ENCODE data around the gene FSTL4.

FSTL4 gene

GRCh38 chr5:133475986-133476385 lies 136.4 kb downstream of the FSTL4 start:
- no peak for DNase-seq (ENCODE audit: low read depth)

GRCh38 chr5:133474851-133475590 lies 137.3 kb downstream of the FSTL4 start:
- no peak for DNase-seq (ENCODE audit: low read depth)

- no peak for DNase-seq (ENCODE audit: low read depth)
Measured at GRCh38 chr5:133473291-133473690, 139.1 kb downstream of the FSTL4 start.

- no peak for DNase-seq (ENCODE audit: low read depth)
Measured at GRCh38 chr5:133472829-133473228, 139.5 kb downstream of the FSTL4 start.

- DNase-seq (ENCODE audit: low read depth), result no peak
Measured at GRCh38 chr5:133471699-133472098, 140.6 kb downstream of the FSTL4 start.

- no peak for DNase-seq (ENCODE audit: low read depth)
Measured at GRCh38 chr5:133470841-133471240, 141.5 kb downstream of the FSTL4 start.

- no peak for DNase-seq (ENCODE audit: low read depth)
Measured at GRCh38 chr5:133469846-133470245, 142.5 kb downstream of the FSTL4 start.

GRCh38 chr5:133469252-133469651 lies 143.1 kb downstream of the FSTL4 start:
- DNase-seq (ENCODE audit: low read depth), result no peak

- DNase-seq (ENCODE audit: low read depth), result no peak
Measured at GRCh38 chr5:133468596-133468995, 143.7 kb downstream of the FSTL4 start.

GRCh38 chr5:133467826-133468463 lies 144.4 kb downstream of the FSTL4 start:
- DNase-seq (ENCODE audit: low read depth), result no peak

GRCh38 chr5:133467335-133467779 lies 145.0 kb downstream of the FSTL4 start:
- DNase-seq (ENCODE audit: low read depth), result no peak

- DNase-seq (ENCODE audit: low read depth), result no peak
Measured at GRCh38 chr5:133466556-133467334, 145.6 kb downstream of the FSTL4 start.

- no peak for DNase-seq (ENCODE audit: low read depth)
Measured at GRCh38 chr5:133464013-133464412, 148.3 kb downstream of the FSTL4 start.

GRCh38 chr5:133461796-133462516 lies 150.4 kb downstream of the FSTL4 start:
- no peak for DNase-seq (ENCODE audit: low read depth)

GRCh38 chr5:133460172-133460758 lies 152.1 kb downstream of the FSTL4 start:
- no peak for DNase-seq (ENCODE audit: low read depth)

- DNase-seq (ENCODE audit: low read depth), result no peak
Measured at GRCh38 chr5:133459474-133460160, 152.7 kb downstream of the FSTL4 start.

GRCh38 chr5:133458435-133458834 lies 153.9 kb downstream of the FSTL4 start:
- no peak for DNase-seq (ENCODE audit: low read depth)

GRCh38 chr5:133457439-133458355 lies 154.6 kb downstream of the FSTL4 start:
- no peak for DNase-seq (ENCODE audit: low read depth)

GRCh38 chr5:133456933-133457402 lies 155.4 kb downstream of the FSTL4 start:
- DNase-seq (ENCODE audit: low read depth), result no peak

- no peak for DNase-seq (ENCODE audit: low read depth)
Measured at GRCh38 chr5:133455676-133456075, 156.7 kb downstream of the FSTL4 start.

Data from stimulated activated CD8-positive, alpha-beta memory T cell treated with anti-CD3 and anti-CD28 coated beads, Interleukin-12 subunit alpha, Interleukin-12 subunit beta, amount 100 ng/mL, for 4 hours (primary cell).